ENCODE results near the gene DPH7.

- TF ChIP-seq, protein P1, sequence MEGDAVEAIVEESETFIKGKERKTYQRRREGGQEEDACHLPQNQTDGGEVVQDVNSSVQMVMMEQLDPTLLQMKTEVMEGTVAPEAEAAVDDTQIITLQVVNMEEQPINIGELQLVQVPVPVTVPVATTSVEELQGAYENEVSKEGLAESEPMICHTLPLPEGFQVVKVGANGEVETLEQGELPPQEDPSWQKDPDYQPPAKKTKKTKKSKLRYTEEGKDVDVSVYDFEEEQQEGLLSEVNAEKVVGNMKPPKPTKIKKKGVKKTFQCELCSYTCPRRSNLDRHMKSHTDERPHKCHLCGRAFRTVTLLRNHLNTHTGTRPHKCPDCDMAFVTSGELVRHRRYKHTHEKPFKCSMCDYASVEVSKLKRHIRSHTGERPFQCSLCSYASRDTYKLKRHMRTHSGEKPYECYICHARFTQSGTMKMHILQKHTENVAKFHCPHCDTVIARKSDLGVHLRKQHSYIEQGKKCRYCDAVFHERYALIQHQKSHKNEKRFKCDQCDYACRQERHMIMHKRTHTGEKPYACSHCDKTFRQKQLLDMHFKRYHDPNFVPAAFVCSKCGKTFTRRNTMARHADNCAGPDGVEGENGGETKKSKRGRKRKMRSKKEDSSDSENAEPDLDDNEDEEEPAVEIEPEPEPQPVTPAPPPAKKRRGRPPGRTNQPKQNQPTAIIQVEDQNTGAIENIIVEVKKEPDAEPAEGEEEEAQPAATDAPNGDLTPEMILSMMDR (IDR thresholded peaks at IDR 0.05): no peak
- TF ChIP-seq POLR2A (IDR thresholded peaks at IDR 0.05): no peak
These were observed 25.8 kb upstream of the DPH7 start for GRCh38 chr9:137604345-137605086.
